Activated CD4-positive, alpha-beta memory T cell treated with anti-CD3 and anti-CD28 coated beads, Interleukin-2, amount 10 ng/mL, durations not matched to agents 7 days and 5 days (primary cell): ENCODE results near the gene PARVB. TPM values are rescaled to one million over a fixed set of nuclear protein-coding genes. Genes with fewer than 3 reads are reported as not detected.
"Not testable (repeated sequence)": the region's sequence is repeated elsewhere in the genome, so short reads cannot be mapped to it uniquely, and the experiment has no call there.

ENCODE experiments used
- CTCF ChIA-PET: fragments of 350-600 bp; sonication (Branson Sonifier 250); formaldehyde crosslinking; loops from one replicate; lab custom pipeline; 2021; ENCODE audit warnings: antibody characterized with exemption, inconsistent platforms; lab: Charles Lee
- POLR2A ChIA-PET: fragments of 350-600 bp; sonication (Branson Sonifier 250); formaldehyde crosslinking; loops from one replicate; lab custom pipeline; 2021; ENCODE audit warnings: antibody characterized with exemption; lab: Charles Lee
- DNase-seq: peaks from one replicate; pipeline ENCODE4 v3.0.0-alpha.2; 2020
- H3K27ac Mint-ChIP-seq: one replicate; pipeline ENCODE4 v1.8.0; 2021; ENCODE audit warnings: mild to moderate bottlenecking, mixed read lengths
- H3K27me3 Mint-ChIP-seq: one replicate; pipeline ENCODE4 v1.8.0; 2021; ENCODE audit warnings: mixed read lengths
- H3K36me3 Mint-ChIP-seq: one replicate; pipeline ENCODE4 v1.8.0; 2021; ENCODE audit warnings: low read depth, mixed read lengths
- H3K4me1 Mint-ChIP-seq: one replicate; pipeline ENCODE4 v1.8.0; 2021; ENCODE audit warnings: mixed read lengths
- H3K4me3 Mint-ChIP-seq: one replicate; pipeline ENCODE4 v1.8.0; 2021; ENCODE audit warnings: mild to moderate bottlenecking, mixed read lengths
- H3K9me3 Mint-ChIP-seq: one replicate; pipeline ENCODE4 v1.8.0; 2021; ENCODE audit warnings: mixed read lengths
- total RNA-seq, 2 experiments: library from RNA; stranded (reverse); gene quantifications; one replicate each; pipeline ENCODE4 v1.2.3, GENCODE V29; 2021

The PARVB gene
- total RNA-seq, 2 experiments from 2014 or later, result 41.5 to 42.0 TPM

GRCh38 chr22:44001521-44001920 is 22.6 kb upstream of the PARVB start:
- DNase-seq, result no peak
- peaks cover 2% of the 10 kb centered on the region for H3K4me1 Mint-ChIP-seq
- no peaks in the 10 kb centered on the region for H3K9me3 Mint-ChIP-seq
- CTCF ChIA-PET, result interaction anchor here (3.1 kb wide), 1 partner anchor 9 kb away, joined by 12 read pairs; no protein-coding TSS in a partner anchor
- no peaks in the 10 kb centered on the region for H3K27me3 Mint-ChIP-seq
- peaks cover 22% of the 10 kb centered on the region for H3K36me3 Mint-ChIP-seq
- no peak overlapping the region for H3K27ac Mint-ChIP-seq
- no peak overlapping the region for H3K4me3 Mint-ChIP-seq
- POLR2A ChIA-PET, result interaction anchor here (0.9 kb wide), 1 partner anchor 46 kb away, joined by 3 read pairs; the partner anchor contains the start of gene SAMM50

- no peaks in the 10 kb centered on the region for H3K27me3 Mint-ChIP-seq
- ChIA-PET POLR2A (no interaction called here), CTCF (interaction anchor here (3.1 kb wide), 1 partner anchor 9 kb away, joined by 12 read pairs; no protein-coding TSS in a partner anchor)
Measured at GRCh38 chr22:44002324-44002723, 21.8 kb upstream of the PARVB start.

GRCh38 chr22:44002997-44003396 is 21.1 kb upstream of the PARVB start:
- no peak for DNase-seq
- Mint-ChIP-seq H3K36me3 (peaks cover 16% of the 10 kb centered on the region), H3K27me3 (no peaks in the 10 kb centered on the region), H3K27ac (no peak overlapping the region), H3K4me1 (no peaks in the 10 kb centered on the region), H3K4me3 (no peak overlapping the region), H3K9me3 (no peaks in the 10 kb centered on the region)
- POLR2A ChIA-PET, result no interaction called here
- CTCF ChIA-PET, result interaction anchor here (3.1 kb wide), 1 partner anchor 10 kb away, joined by 12 read pairs; no protein-coding TSS in a partner anchor

More at GRCh38 chr22:44002324-44002723, 21.8 kb upstream of the PARVB start:
- Mint-ChIP-seq H3K36me3 (peaks cover 18% of the 10 kb centered on the region), H3K27ac (no peak overlapping the region), H3K9me3 (no peaks in the 10 kb centered on the region), H3K4me3 (no peak overlapping the region), H3K4me1 (no peaks in the 10 kb centered on the region)
- no peak for DNase-seq

GRCh38 chr22:44003405-44004103 is 20.5 kb upstream of the PARVB start:
- Mint-ChIP-seq H3K36me3 (peaks cover 11% of the 10 kb centered on the region), H3K9me3 (no peaks in the 10 kb centered on the region), H3K27ac (no peak overlapping the region), H3K4me3 (no peak overlapping the region), H3K27me3 (no peaks in the 10 kb centered on the region), H3K4me1 (no peaks in the 10 kb centered on the region)
- DNase-seq, result no peak
- CTCF ChIA-PET, result interaction anchor here (3.1 kb wide), 1 partner anchor 11 kb away, joined by 12 read pairs; no protein-coding TSS in a partner anchor
- POLR2A ChIA-PET, result no interaction called here

- no peak overlapping the region for H3K4me3 Mint-ChIP-seq
- H3K9me3 Mint-ChIP-seq, result no peaks in the 10 kb centered on the region
- H3K27me3 Mint-ChIP-seq, result no peaks in the 10 kb centered on the region
- ChIA-PET CTCF (interaction anchor here (3.1 kb wide), 1 partner anchor 11 kb away, joined by 12 read pairs; no protein-coding TSS in a partner anchor), POLR2A (no interaction called here)
- H3K36me3 Mint-ChIP-seq, result peaks cover 6% of the 10 kb centered on the region
- no peak overlapping the region for H3K27ac Mint-ChIP-seq
- no peaks in the 10 kb centered on the region for H3K4me1 Mint-ChIP-seq
- DNase-seq, result no peak
Measured at GRCh38 chr22:44004104-44004460, 20.0 kb upstream of the PARVB start.

GRCh38 chr22:44005524-44005923 is 18.6 kb upstream of the PARVB start:
- no peak for DNase-seq
- H3K27me3 Mint-ChIP-seq, result no peaks in the 10 kb centered on the region
- H3K4me3 Mint-ChIP-seq, result no peak overlapping the region
- no peaks in the 10 kb centered on the region for H3K4me1 Mint-ChIP-seq
- H3K9me3 Mint-ChIP-seq, result no peaks in the 10 kb centered on the region
- H3K27ac Mint-ChIP-seq, result no peak overlapping the region
- POLR2A ChIA-PET, result no interaction called here
- CTCF ChIA-PET, result no interaction called here
- H3K36me3 Mint-ChIP-seq, result peaks cover 2% of the 10 kb centered on the region

GRCh38 chr22:44012162-44012561 is 11.9 kb upstream of the PARVB start:
- Mint-ChIP-seq H3K27me3 (no peaks in the 10 kb centered on the region), H3K4me1 (no peaks in the 10 kb centered on the region), H3K36me3 (no peaks in the 10 kb centered on the region), H3K27ac (no peak overlapping the region), H3K9me3 (no peaks in the 10 kb centered on the region), H3K4me3 (no peak overlapping the region)
- ChIA-PET POLR2A (interaction anchor here (1.0 kb wide), 1 partner anchor 555 kb away, joined by 3 read pairs; no protein-coding TSS in a partner anchor), CTCF (interaction anchor here (2.1 kb wide), 1 partner anchor 19 kb away, joined by 7 read pairs; no protein-coding TSS in a partner anchor)
- no peak for DNase-seq

GRCh38 chr22:44012591-44012990 is 11.5 kb upstream of the PARVB start:
- H3K36me3 Mint-ChIP-seq, result no peaks in the 10 kb centered on the region
- H3K4me1 Mint-ChIP-seq, result no peaks in the 10 kb centered on the region
- no peak for DNase-seq
- H3K4me3 Mint-ChIP-seq, result no peak overlapping the region
- no peaks in the 10 kb centered on the region for H3K27me3 Mint-ChIP-seq
- no peak overlapping the region for H3K27ac Mint-ChIP-seq
- ChIA-PET POLR2A (interaction anchor here (1.0 kb wide), 1 partner anchor 555 kb away, joined by 3 read pairs; no protein-coding TSS in a partner anchor), CTCF (interaction anchor here (2.1 kb wide), 1 partner anchor 19 kb away, joined by 7 read pairs; no protein-coding TSS in a partner anchor)
- no peaks in the 10 kb centered on the region for H3K9me3 Mint-ChIP-seq

- CTCF ChIA-PET, result interaction anchor here (3.0 kb wide), 1 partner anchor 21 kb away, joined by 9 read pairs; no protein-coding TSS in a partner anchor
- H3K27ac Mint-ChIP-seq, result no peak overlapping the region
- no peaks in the 10 kb centered on the region for H3K27me3 Mint-ChIP-seq
- DNase-seq, result no peak
- no peaks in the 10 kb centered on the region for H3K4me1 Mint-ChIP-seq
- POLR2A ChIA-PET, result interaction anchor here (1.2 kb wide), 1 partner anchor 10 kb away, joined by 5 read pairs; the partner anchor contains the start of gene PARVB
- no peak overlapping the region for H3K4me3 Mint-ChIP-seq
- no peaks in the 10 kb centered on the region for H3K9me3 Mint-ChIP-seq
- H3K36me3 Mint-ChIP-seq, result no peaks in the 10 kb centered on the region
Measured at GRCh38 chr22:44014241-44014640, 9.9 kb upstream of the PARVB start.

GRCh38 chr22:44016586-44016985 is 7.5 kb upstream of the PARVB start:
- CTCF ChIA-PET, H3K27ac Mint-ChIP-seq, H3K4me1 Mint-ChIP-seq, H3K9me3 Mint-ChIP-seq, DNase-seq, POLR2A ChIA-PET, H3K4me3 Mint-ChIP-seq, H3K27me3 Mint-ChIP-seq, H3K36me3 Mint-ChIP-seq: not testable (repeated sequence)

- no peaks in the 10 kb centered on the region for H3K27me3 Mint-ChIP-seq
- H3K27ac Mint-ChIP-seq, result no peak overlapping the region
- H3K36me3 Mint-ChIP-seq, result no peaks in the 10 kb centered on the region
- peaks cover 9% of the 10 kb centered on the region for H3K4me1 Mint-ChIP-seq
- POLR2A ChIA-PET, result no interaction called here
- CTCF ChIA-PET, result interaction anchor here (2.1 kb wide), 1 partner anchor 67 kb away, joined by 4 read pairs; no protein-coding TSS in a partner anchor
- no peaks in the 10 kb centered on the region for H3K9me3 Mint-ChIP-seq
- no peak overlapping the region for H3K4me3 Mint-ChIP-seq
- no peak for DNase-seq
Measured at GRCh38 chr22:44018594-44018993, 5.5 kb upstream of the PARVB start.

- Mint-ChIP-seq H3K27me3 (no peaks in the 10 kb centered on the region), H3K9me3 (no peaks in the 10 kb centered on the region), H3K4me1 (peaks cover 12% of the 10 kb centered on the region), H3K4me3 (no peak overlapping the region), H3K27ac (no peak overlapping the region), H3K36me3 (no peaks in the 10 kb centered on the region)
- ChIA-PET POLR2A (no interaction called here), CTCF (interaction anchor here (2.1 kb wide), 1 partner anchor 66 kb away, joined by 4 read pairs; no protein-coding TSS in a partner anchor)
- DNase-seq, result no peak
Measured at GRCh38 chr22:44019416-44019815, 4.7 kb upstream of the PARVB start.

- Mint-ChIP-seq H3K27me3 (no peaks in the 10 kb centered on the region), H3K27ac (no peak overlapping the region), H3K4me1 (peaks cover 12% of the 10 kb centered on the region), H3K36me3 (no peaks in the 10 kb centered on the region), H3K9me3 (no peaks in the 10 kb centered on the region), H3K4me3 (no peak overlapping the region)
- DNase-seq, result no peak
- CTCF ChIA-PET, result interaction anchor here (2.1 kb wide), 1 partner anchor 66 kb away, joined by 4 read pairs; no protein-coding TSS in a partner anchor
- POLR2A ChIA-PET, result interaction anchor here (0.7 kb wide), 1 partner anchor 121 kb away, joined by 3 read pairs; no protein-coding TSS in a partner anchor
Measured at GRCh38 chr22:44019846-44020245, 4.3 kb upstream of the PARVB start.
